GM18508 (cell line): Measurements from ENCODE around the gene IRF9.

Experiments
- ATAC-seq: cut with Tn5 transposase; IDR thresholded peaks from one replicate; pipeline ENCODE4 v1.9.1; 2021; ENCODE audit warnings: moderate number of reproducible peaks; ENCODE audit not compliant: insufficient read depth, unreplicated experiment

IRF9 gene

DNA sequence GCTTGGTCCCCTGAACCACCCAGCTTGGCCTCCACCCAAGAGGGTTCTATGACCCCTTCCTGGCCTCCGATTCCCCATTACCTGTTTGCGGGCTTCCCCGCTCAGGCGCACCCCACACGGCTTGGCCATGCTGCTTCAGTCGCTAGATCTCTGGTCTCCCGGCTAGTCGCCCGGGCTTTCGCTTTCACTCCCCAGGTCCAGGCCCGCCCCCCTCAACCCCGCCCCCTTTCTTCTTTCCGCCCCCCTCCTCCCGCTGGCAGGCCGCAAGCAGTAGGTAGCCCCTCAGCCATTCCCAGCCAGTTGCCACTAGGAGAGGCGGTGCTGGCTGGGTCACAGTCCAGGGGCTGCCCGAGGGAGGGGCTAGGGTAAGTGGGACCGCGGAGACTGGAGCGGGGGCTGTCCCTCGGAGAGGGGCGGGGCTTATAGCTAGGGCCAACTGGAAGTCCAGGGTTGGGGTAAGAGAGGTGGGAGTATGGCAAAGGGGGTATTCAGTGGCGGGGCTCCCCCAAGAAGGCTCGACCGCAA lies 14.6 kb upstream of the IRF9 start, which contains the start of gene PSME2:
PSME2 (minus strand) TSS at position 158 of the 525 bp plus-strand sequence; CDS start at position 129, 29 bp downstream.
- ATAC-seq, result peak; percentile 31

DNA sequence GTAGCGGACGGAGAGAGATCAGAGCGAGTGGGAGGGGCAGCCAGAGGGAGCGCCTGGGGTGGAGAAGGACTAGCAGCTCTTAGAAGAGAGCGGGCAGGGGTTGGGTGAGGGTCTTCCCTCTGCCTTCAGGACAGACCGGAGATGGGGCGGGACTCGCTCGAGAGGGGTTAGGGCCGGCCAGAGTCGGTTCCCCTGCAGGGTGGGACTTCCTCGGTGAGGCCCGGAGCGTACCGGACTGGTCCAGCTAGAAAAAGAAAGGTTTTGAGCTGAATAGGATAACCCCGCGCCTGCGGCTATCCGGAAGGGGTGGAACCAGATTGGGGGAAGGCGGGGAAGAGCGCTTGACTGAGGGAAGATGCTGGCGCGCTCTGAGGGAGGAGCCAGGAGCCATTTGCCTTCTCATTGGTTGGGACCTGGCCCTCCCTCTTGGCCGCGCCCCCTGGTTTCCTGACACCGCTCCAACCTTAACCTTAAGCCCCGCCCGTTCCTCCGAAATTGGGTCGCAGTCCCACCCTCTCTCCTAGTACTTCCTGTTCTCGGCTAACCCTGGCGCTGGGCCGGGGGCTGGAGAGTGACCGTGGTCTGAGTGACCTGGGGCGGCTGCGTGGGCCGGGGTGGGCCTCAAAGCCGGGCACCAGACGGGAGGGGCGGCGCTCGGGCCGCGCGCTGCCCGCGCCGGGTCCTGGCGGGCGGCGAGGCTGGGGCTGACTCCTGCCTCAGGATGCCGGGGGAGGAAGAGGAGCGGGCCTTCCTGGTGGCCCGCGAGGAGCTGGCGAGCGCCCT lies 13.9 kb upstream of the IRF9 start, which contains the start of gene RNF31:
RNF31 (plus strand) TSS at position 521 of the 783 bp plus-strand sequence; CDS start at position 722, 201 bp downstream.
- peak; percentile 67 for ATAC-seq

DNA sequence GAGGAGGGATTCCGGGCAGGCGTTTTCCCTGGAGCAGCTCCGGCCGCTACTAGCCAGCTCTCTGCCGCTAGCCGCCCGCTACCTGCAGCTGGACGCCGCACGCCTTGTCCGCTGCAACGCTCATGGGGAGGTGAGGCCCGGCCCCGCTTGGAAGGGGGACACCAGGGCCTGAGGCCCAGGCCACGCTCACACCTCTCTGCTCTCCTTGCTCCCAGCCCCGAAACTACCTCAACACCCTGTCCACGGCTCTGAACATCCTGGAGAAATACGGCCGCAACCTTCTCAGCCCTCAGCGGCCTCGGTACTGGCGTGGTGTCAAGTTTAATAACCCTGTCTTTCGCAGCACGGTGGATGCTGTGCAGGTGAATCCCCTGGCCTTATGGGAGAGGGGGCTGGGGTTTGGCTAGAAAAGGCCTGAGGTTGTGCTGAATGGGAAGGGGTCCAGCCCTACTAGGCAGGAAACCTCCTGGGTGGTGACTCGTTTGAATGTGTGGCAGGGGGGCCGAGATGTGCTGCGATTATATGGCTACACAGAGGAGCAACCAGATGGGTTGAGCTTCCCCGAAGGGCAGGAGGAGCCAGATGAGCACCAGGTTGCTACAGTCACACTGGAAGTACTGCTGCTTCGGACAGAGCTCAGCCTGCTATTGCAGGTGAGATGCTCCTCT lies 13.2 kb upstream of the IRF9 start:
- no peak for ATAC-seq

DNA sequence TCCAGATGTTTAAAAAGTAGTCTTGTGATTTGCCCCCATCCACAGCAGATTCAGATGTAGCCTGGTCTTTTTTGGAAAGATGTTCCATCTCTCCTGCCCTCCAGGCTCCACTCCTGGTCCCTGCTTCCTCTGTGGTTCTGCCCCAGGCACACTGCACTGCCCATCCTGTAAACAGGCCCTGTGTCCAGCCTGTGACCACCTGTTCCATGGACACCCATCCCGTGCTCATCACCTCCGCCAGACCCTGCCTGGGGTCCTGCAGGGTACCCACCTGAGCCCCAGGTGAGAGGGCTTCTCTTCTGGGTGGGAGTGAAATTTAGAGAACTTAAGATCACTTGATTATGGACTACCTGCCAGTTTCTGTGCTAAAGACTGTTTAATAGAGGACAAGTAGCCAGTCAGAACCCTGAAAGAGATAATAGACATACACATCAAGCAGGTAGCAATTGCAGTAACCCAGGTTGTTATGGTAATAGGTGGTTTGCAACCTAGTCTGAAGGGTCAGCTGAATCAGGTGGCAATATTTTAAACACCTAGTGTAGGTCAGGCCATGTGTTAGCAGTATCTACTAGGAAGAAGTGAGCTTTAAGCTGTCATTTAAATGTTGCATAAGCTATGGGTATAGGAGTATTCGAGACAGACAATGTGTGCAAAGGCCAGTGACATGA lies 11.6 kb upstream of the IRF9 start:
- no peak for ATAC-seq

DNA sequence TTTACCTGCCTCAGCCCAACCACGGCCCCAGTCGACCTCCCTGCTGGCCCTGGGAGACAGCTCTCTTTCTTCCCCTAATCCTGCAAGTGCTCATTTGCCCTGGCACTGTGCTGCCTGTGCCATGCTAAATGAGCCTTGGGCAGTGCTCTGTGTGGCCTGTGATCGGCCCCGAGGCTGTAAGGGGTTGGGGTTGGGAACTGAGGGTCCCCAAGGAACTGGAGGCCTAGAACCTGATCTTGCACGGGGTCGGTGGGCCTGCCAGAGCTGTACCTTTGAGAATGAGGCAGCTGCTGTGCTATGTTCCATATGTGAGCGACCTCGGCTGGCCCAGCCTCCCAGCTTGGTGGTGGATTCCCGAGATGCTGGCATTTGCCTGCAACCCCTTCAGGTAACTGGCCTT lies 11.0 kb upstream of the IRF9 start:
- no peak for ATAC-seq

DNA sequence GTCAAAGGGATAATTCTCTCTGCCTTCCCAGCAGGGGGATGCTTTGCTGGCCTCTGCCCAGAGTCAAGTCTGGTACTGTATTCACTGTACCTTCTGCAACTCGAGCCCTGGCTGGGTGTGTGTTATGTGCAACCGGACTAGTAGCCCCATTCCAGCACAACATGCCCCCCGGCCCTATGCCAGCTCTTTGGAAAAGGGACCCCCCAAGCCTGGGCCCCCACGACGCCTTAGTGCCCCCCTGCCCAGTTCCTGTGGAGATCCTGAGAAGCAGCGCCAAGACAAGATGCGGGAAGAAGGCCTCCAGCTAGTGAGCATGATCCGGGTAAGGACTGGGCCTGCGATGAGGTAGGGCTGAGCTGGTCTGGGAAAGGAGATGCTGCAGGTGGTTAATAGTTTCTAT lies 10.5 kb upstream of the IRF9 start:
- ATAC-seq, result no peak

DNA sequence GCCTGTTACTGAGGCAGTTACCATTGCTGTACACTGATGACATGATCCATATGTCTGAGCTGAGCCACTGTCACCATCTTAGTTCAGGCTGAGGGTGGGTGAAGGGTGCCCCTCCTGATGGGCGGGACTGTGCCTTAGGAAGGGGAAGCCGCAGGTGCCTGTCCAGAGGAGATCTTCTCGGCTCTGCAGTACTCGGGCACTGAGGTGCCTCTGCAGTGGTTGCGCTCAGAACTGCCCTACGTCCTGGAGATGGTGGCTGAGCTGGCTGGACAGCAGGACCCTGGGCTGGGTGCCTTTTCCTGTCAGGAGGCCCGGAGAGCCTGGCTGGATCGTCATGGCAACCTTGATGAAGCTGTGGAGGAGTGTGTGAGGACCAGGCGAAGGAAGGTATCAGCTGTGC lies 10.1 kb upstream of the IRF9 start:
- no peak for ATAC-seq

DNA sequence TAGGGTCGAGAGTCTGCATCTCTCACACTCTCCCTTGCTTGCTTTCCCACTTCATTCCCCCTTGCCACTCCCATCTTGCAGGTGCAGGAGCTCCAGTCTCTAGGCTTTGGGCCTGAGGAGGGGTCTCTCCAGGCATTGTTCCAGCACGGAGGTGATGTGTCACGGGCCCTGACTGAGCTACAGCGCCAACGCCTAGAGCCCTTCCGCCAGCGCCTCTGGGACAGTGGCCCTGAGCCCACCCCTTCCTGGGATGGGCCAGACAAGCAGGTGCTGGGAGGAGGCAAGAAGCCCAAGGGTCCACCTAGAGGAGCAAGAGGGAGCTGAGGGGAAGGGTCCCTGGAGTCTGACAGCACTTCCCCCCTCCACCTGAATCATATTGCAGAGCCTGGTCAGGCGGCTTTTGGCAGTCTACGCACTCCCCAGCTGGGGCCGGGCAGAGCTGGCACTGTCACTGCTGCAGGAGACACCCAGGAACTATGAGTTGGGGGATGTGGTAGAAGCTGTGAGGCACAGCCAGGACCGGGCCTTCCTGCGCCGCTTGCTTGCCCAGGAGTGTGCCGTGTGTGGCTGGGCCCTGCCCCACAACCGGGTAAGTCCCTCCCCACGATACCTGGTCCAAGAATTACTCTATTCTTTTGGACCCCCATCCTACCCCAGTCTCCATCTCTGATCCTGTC lies 9.5 kb upstream of the IRF9 start:
- ATAC-seq, result no peak

DNA sequence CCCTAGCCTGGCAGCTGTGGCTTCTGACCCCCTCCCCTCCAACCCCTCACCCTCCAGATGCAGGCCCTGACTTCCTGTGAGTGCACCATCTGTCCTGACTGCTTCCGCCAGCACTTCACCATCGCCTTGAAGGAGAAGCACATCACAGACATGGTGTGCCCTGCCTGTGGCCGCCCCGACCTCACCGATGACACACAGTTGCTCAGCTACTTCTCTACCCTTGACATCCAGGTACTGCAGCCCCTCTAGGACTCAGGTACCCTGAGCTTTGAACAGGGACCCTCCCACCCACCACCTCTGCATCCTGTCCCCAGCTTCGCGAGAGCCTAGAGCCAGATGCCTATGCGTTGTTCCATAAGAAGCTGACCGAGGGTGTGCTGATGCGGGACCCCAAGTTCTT lies 6.0 kb upstream of the IRF9 start:
- no peak for ATAC-seq

DNA sequence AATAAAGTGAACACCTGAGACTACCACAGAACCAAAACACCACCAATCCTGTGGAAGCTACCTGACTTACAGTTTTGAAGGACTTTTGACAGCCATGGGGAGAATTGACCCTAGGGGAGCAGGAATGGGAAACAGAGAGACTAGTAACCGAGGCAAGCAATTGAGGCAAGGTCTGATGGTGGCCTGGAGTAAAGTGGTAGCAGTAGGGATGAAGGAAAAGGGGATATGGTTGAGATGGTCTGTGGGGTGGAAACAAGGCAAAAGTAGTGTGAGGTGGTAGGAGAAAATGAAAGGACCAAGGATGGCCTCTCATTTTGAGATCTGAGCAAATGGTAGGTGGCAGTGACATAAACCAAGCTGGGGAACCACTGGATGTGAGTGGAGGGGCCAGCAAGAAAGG lies 4.2 kb upstream of the IRF9 start:
- no peak for ATAC-seq

DNA sequence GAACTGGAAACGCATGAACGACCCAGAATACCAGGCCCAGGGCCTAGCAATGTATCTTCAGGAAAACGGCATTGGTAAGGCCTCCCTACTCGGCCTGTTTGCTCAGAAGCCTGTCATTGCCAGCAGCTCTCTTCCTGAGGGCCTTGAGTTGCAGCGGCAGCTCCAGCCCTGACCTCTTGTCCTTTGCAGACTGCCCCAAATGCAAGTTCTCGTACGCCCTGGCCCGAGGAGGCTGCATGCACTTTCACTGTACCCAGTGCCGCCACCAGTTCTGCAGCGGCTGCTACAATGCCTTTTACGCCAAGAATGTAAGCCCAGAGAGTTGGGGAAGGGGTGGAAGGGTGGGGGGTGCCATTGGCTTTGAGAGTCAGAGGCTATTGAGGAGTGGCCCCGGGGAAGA lies 3.7 kb upstream of the IRF9 start:
- ATAC-seq, result no peak

DNA sequence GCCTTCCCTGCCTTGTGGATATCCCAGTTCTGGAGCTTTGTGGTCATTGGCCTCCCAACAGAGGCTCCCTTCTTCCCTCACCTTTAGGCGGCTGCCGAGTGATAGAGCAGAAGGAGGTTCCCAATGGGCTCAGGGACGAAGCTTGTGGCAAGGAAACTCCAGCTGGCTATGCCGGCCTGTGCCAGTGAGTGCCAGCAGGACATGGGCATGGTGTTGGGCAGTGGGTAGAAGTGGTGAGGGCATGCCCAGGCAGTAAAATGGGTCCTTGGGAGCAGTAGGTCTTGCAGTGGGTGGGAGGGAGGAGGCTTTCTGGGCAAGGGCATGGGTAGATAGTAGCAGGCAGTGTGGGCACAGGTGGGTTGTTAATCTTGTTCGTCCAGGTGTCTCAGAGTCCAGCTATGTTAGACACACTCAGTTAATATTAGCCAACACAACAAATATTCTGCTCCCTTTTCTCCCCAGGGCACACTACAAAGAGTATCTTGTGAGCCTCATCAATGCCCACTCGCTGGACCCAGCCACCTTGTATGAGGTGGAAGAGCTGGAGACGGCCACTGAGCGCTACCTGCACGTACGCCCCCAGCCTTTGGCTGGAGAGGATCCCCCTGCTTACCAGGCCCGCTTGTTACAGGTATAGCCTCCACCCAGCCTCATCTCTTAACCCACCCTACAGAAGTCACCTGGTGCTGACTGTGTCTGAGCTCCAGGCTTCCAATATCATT lies 1.1 kb upstream of the IRF9 start:
- no peak for ATAC-seq

DNA sequence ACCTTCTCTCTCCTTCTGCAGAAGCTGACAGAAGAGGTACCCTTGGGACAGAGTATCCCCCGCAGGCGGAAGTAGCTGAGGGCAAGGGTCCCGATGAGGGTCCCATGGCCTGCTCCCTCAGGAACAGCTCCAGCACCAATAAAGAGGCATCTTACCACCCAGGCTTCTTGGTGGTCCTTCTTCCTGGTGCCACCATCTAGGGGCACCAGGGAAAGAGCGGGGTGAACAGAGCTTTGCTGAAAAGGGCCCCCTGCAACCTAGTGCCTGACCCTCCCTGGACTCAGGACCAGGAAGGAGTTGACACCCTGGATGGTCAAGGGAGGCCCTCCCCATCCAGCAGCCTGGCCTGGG lies 591 bp upstream of the IRF9 start:
- ATAC-seq, result no peak

DNA sequence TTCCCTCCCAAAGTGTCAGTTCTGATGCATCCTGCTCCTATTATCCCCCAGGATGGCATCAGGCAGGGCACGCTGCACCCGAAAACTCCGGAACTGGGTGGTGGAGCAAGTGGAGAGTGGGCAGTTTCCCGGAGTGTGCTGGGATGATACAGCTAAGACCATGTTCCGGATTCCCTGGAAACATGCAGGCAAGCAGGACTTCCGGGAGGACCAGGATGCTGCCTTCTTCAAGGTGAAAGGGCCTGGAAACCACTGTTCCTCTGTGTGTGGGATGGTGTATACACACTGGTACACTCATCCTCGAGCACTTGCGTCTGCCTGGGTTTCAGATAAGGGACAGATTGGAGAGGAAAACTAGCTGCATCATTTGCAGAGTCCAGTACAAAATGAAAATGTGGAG lies 1.0 kb downstream of the IRF9 start:
- no peak for ATAC-seq

DNA sequence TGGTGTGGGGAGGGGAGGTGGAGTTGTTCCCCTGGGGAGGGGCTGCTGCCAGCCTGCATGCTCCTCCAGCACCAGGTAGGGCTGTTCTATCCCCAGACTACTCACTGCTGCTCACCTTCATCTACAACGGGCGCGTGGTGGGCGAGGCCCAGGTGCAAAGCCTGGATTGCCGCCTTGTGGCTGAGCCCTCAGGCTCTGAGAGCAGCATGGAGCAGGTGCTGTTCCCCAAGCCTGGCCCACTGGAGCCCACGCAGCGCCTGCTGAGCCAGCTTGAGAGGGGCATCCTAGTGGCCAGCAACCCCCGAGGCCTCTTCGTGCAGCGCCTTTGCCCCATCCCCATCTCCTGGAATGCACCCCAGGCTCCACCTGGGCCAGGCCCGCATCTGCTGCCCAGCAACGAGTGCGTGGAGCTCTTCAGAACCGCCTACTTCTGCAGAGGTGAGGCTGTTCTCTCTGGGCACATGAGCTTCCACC lies 3.5 kb downstream of the IRF9 start:
- ATAC-seq, result no peak

DNA sequence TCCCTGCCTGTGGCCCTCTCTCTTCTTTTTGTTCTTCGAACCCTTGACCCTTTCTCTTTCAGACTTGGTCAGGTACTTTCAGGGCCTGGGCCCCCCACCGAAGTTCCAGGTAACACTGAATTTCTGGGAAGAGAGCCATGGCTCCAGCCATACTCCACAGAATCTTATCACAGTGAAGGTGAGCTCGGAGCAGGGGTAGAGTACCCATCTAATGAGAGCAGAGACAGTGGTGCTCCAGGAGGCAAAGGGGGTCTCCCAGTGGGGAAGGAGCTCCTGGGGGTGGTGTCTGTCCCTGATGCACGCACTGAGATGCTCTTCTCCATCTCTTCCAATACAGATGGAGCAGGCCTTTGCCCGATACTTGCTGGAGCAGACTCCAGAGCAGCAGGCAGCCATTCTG lies 4.7 kb downstream of the IRF9 start:
- no peak for ATAC-seq

DNA sequence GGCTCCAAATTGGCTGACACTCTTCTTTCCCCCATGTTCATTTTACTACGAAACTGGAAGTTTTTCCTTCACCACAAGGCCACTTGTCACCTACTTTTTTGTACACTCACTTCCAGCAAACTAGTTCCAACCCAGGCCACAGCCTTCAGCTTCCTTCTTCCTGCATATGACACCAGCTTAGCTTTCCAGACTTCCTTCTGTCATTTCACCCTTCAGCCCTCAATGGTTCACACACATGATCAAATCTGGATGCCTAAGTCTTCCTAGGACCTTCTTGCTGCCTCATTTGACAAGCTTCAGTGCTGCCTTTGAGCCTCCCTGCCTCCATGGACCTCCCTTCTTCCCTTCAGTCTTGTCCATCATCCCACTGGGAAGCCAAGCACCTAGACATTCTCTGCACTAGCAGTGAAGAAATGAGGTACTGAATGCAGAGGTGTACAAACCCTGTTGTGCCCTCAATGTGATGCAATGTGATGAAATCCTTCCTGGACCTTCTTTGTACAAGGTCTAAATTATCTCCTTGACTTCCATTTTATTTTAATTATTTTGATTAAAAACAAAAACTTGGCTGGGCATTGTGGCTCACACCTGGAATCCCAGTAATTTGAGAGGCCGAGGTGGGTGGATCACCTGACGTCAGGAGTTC lies 6.5 kb downstream of the IRF9 start:
- no peak for ATAC-seq

DNA sequence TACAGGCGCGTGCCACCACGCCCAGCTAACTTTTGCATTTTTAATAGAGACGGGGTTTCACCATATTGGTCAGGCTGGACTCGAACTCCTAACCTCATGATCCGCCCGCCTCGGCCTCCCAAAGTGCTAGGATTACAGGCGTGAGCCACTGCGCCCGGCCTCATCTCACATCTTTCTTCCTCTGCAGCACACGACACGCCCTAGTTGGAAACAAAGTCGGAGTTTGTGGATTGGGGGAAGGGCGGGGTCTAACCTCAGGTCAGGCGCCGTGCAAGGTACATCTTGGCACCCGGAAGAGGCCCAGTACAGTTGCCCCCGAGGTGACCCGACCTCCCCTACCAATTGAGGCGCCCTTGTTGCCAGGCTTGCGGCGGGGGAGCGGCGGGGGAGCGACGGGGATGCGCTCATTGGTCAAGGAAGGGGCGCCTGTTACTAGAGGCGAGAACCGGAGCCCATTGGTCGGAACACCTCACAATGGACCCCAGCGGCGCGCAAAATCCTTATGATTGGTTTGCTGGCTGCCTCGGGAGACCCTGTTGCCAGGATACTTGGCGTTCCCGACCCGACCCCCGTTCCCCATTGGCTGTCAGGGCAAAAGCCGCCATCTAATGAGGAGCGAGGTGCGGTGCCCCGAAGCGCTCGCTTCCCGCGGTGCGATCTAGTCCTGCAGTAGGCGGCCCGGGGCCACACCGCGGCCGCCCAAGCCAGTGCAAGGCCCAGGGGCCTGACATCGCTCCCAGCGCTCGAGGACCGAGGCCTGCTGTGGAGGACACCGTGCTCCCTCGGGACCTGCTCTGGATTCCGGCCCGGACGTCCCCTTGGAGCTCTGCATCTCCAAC lies 10.6 kb downstream of the IRF9 start, which contains the start of gene REC8:
REC8 (plus strand) TSS at position 659 of the 839 bp plus-strand sequence. CDS start 473 bp downstream, outside the sequence.
- ATAC-seq, result peak; percentile 61
